Measurements from ENCODE around the gene EIF3F.

Gene EIF3F

GRCh38 chr11:8023831-8024555, 36.9 kb downstream of the EIF3F start:
- no peak overlapping the region for H2BK120ac ChIP-seq (ENCODE audit: low read depth, low read length)
- no CpG with 5 or more reads among the region's 12 CpGs for WGBS (ENCODE audit: extremely low coverage, insufficient coverage, low lambda C conversion rate)
- no peak overlapping the region for H4K8ac ChIP-seq (ENCODE audit: low read depth, low read length)
- no peak overlapping the region for H2BK15ac ChIP-seq (replicated peaks; ENCODE audit: low read depth)
- no peaks in the 10 kb centered on the region for H3K79me2 ChIP-seq (ENCODE audit: control insufficient read depth, insufficient read depth, low read length)
- H3K4me3 ChIP-seq (ENCODE audit: low read length), result no peak overlapping the region
- H2BK5ac ChIP-seq (ENCODE audit: low read length), result no peak overlapping the region
- H3K4me1 ChIP-seq (ENCODE audit: control insufficient read depth, low read depth, low read length), result no peaks in the 10 kb centered on the region
- no peaks in the 10 kb centered on the region for H3K36me3 ChIP-seq (ENCODE audit: control insufficient read depth, insufficient read depth, low read length)
- no peak overlapping the region for H3K4ac ChIP-seq (ENCODE audit: low read depth, low read length)
- H3K18ac ChIP-seq (ENCODE audit: low read length), result no peak overlapping the region
- H3K27me3 ChIP-seq (ENCODE audit: insufficient read depth, low read length, poor library complexity), result peaks cover 13% of the 10 kb centered on the region
- H3K4me2 ChIP-seq (ENCODE audit: low read length), result no peak overlapping the region
- H3K27ac ChIP-seq (ENCODE audit: low read depth, low read length), result no peak overlapping the region
- H4K5ac ChIP-seq (ENCODE audit: low read length), result no peak overlapping the region
- no peaks in the 10 kb centered on the region for H3K79me1 ChIP-seq (ENCODE audit: low read length)
- H2AK5ac ChIP-seq (ENCODE audit: low read length), result no peak overlapping the region
- no peak overlapping the region for H3K9ac ChIP-seq (ENCODE audit: low read length)
- H3K56ac ChIP-seq (ENCODE audit: low read length), result no peak overlapping the region
- DNase-seq, result no peak
- H3K23ac ChIP-seq (ENCODE audit: low read length), result no peak overlapping the region

- WGBS (ENCODE audit: extremely low coverage, insufficient coverage, low lambda C conversion rate), result no CpG with 5 or more reads among the region's 3 CpGs
- Histone ChIP-seq H3K79me2 (ENCODE audit: control insufficient read depth, insufficient read depth, low read length) (no peaks in the 10 kb centered on the region), H3K4me3 (ENCODE audit: low read length) (no peak overlapping the region), H2BK5ac (ENCODE audit: low read length) (no peak overlapping the region), H3K27me3 (ENCODE audit: insufficient read depth, low read length, poor library complexity) (peaks cover 7% of the 10 kb centered on the region), H2BK15ac (replicated peaks; ENCODE audit: low read depth) (no peak overlapping the region), H3K9ac (ENCODE audit: low read length) (no peak overlapping the region), H3K23ac (ENCODE audit: low read length) (no peak overlapping the region), H3K4me2 (ENCODE audit: low read length) (no peak overlapping the region), H3K36me3 (ENCODE audit: control insufficient read depth, insufficient read depth, low read length) (no peaks in the 10 kb centered on the region), H2AK5ac (ENCODE audit: low read length) (no peak overlapping the region), H3K79me1 (ENCODE audit: low read length) (no peaks in the 10 kb centered on the region), H2BK120ac (ENCODE audit: low read depth, low read length) (no peak overlapping the region), H3K56ac (ENCODE audit: low read length) (no peak overlapping the region), H3K4me1 (ENCODE audit: control insufficient read depth, low read depth, low read length) (no peaks in the 10 kb centered on the region), H4K8ac (ENCODE audit: low read depth, low read length) (no peak overlapping the region), H3K27ac (ENCODE audit: low read depth, low read length) (no peak overlapping the region), H3K18ac (ENCODE audit: low read length) (no peak overlapping the region), H4K5ac (ENCODE audit: low read length) (no peak overlapping the region), H3K4ac (ENCODE audit: low read depth, low read length) (no peak overlapping the region)
- DNase-seq, result no peak
These were observed 38.0 kb downstream of the EIF3F start for GRCh38 chr11:8025123-8025522.

- Histone ChIP-seq H2BK120ac (ENCODE audit: low read depth, low read length) (no peak overlapping the region), H3K27ac (ENCODE audit: low read depth, low read length) (no peak overlapping the region), H2BK15ac (replicated peaks; ENCODE audit: low read depth) (no peak overlapping the region), H4K5ac (ENCODE audit: low read length) (no peak overlapping the region), H3K4ac (ENCODE audit: low read depth, low read length) (no peak overlapping the region), H2BK5ac (ENCODE audit: low read length) (no peak overlapping the region), H3K4me2 (ENCODE audit: low read length) (no peak overlapping the region), H3K4me1 (ENCODE audit: control insufficient read depth, low read depth, low read length) (no peaks in the 10 kb centered on the region), H3K79me2 (ENCODE audit: control insufficient read depth, insufficient read depth, low read length) (no peaks in the 10 kb centered on the region), H3K56ac (ENCODE audit: low read length) (no peak overlapping the region), H2AK5ac (ENCODE audit: low read length) (no peak overlapping the region), H3K79me1 (ENCODE audit: low read length) (no peaks in the 10 kb centered on the region), H4K8ac (ENCODE audit: low read depth, low read length) (no peak overlapping the region), H3K18ac (ENCODE audit: low read length) (no peak overlapping the region), H3K27me3 (ENCODE audit: insufficient read depth, low read length, poor library complexity) (peaks cover 1% of the 10 kb centered on the region), H3K23ac (ENCODE audit: low read length) (no peak overlapping the region), H3K4me3 (ENCODE audit: low read length) (no peak overlapping the region), H3K36me3 (ENCODE audit: control insufficient read depth, insufficient read depth, low read length) (no peaks in the 10 kb centered on the region), H3K9ac (ENCODE audit: low read length) (no peak overlapping the region)
- DNase-seq, result no peak
- no CpG with 5 or more reads among the region's 2 CpGs for WGBS (ENCODE audit: extremely low coverage, insufficient coverage, low lambda C conversion rate)
These were observed 38.7 kb downstream of the EIF3F start for GRCh38 chr11:8025816-8026215.

- H3K27me3 ChIP-seq (ENCODE audit: insufficient read depth, low read length, poor library complexity), result peaks cover 1% of the 10 kb centered on the region
- H4K5ac ChIP-seq (ENCODE audit: low read length), result no peak overlapping the region
- H2BK5ac ChIP-seq (ENCODE audit: low read length), result no peak overlapping the region
- H2BK15ac ChIP-seq (replicated peaks; ENCODE audit: low read depth), result no peak overlapping the region
- no peak overlapping the region for H2AK5ac ChIP-seq (ENCODE audit: low read length)
- H3K4me2 ChIP-seq (ENCODE audit: low read length), result no peak overlapping the region
- H3K18ac ChIP-seq (ENCODE audit: low read length), result no peak overlapping the region
- H3K27ac ChIP-seq (ENCODE audit: low read depth, low read length), result no peak overlapping the region
- H3K36me3 ChIP-seq (ENCODE audit: control insufficient read depth, insufficient read depth, low read length), result no peaks in the 10 kb centered on the region
- no peaks in the 10 kb centered on the region for H3K4me1 ChIP-seq (ENCODE audit: control insufficient read depth, low read depth, low read length)
- no peak overlapping the region for H2BK120ac ChIP-seq (ENCODE audit: low read depth, low read length)
- no peak overlapping the region for H3K9ac ChIP-seq (ENCODE audit: low read length)
- no peaks in the 10 kb centered on the region for H3K79me2 ChIP-seq (ENCODE audit: control insufficient read depth, insufficient read depth, low read length)
- no peak overlapping the region for H3K56ac ChIP-seq (ENCODE audit: low read length)
- H3K4me3 ChIP-seq (ENCODE audit: low read length), result no peak overlapping the region
- no peak overlapping the region for H3K4ac ChIP-seq (ENCODE audit: low read depth, low read length)
- no peaks in the 10 kb centered on the region for H3K79me1 ChIP-seq (ENCODE audit: low read length)
- DNase-seq, result no peak
- no peak overlapping the region for H3K23ac ChIP-seq (ENCODE audit: low read length)
- no peak overlapping the region for H4K8ac ChIP-seq (ENCODE audit: low read depth, low read length)
- no CpG with 5 or more reads among the region's 3 CpGs for WGBS (ENCODE audit: extremely low coverage, insufficient coverage, low lambda C conversion rate)
These were observed 39.8 kb downstream of the EIF3F start for GRCh38 chr11:8026982-8027381.

GRCh38 chr11:8028766-8029165, 41.6 kb downstream of the EIF3F start:
- H3K79me2 ChIP-seq (ENCODE audit: control insufficient read depth, insufficient read depth, low read length), result no peaks in the 10 kb centered on the region
- no peak overlapping the region for H4K8ac ChIP-seq (ENCODE audit: low read depth, low read length)
- H3K27me3 ChIP-seq (ENCODE audit: insufficient read depth, low read length, poor library complexity), result peaks cover 1% of the 10 kb centered on the region
- no CpG with 5 or more reads among the region's 4 CpGs for WGBS (ENCODE audit: extremely low coverage, insufficient coverage, low lambda C conversion rate)
- H4K5ac ChIP-seq (ENCODE audit: low read length), result no peak overlapping the region
- no peak overlapping the region for H2BK120ac ChIP-seq (ENCODE audit: low read depth, low read length)
- no peaks in the 10 kb centered on the region for H3K4me1 ChIP-seq (ENCODE audit: control insufficient read depth, low read depth, low read length)
- H3K18ac ChIP-seq (ENCODE audit: low read length), result no peak overlapping the region
- no peak overlapping the region for H3K4me3 ChIP-seq (ENCODE audit: low read length)
- H3K4me2 ChIP-seq (ENCODE audit: low read length), result no peak overlapping the region
- H3K23ac ChIP-seq (ENCODE audit: low read length), result no peak overlapping the region
- H3K79me1 ChIP-seq (ENCODE audit: low read length), result no peaks in the 10 kb centered on the region
- no peak overlapping the region for H3K56ac ChIP-seq (ENCODE audit: low read length)
- H3K27ac ChIP-seq (ENCODE audit: low read depth, low read length), result no peak overlapping the region
- H2BK5ac ChIP-seq (ENCODE audit: low read length), result no peak overlapping the region
- no peak overlapping the region for H2AK5ac ChIP-seq (ENCODE audit: low read length)
- H3K36me3 ChIP-seq (ENCODE audit: control insufficient read depth, insufficient read depth, low read length), result no peaks in the 10 kb centered on the region
- H3K4ac ChIP-seq (ENCODE audit: low read depth, low read length), result no peak overlapping the region
- H2BK15ac ChIP-seq (replicated peaks; ENCODE audit: low read depth), result no peak overlapping the region
- H3K9ac ChIP-seq (ENCODE audit: low read length), result no peak overlapping the region
- no peak for DNase-seq

Data from mesendoderm (in vitro differentiated cells).